K562 (cell line): ENCODE data around the gene BEST2. TPM values are rescaled to one million over a fixed set of nuclear protein-coding genes. Genes with fewer than 3 reads are reported as not detected.

Experiments used
- ATF3 ChIP-seq, 2 experiments: fragments of 450-650 bp in 1 of 2; sonication (generic) in 1 of 2; formaldehyde crosslinking in 1 of 2; IDR thresholded peaks in 1 of 2; conservative IDR thresholded peaks in 1 of 2; 2 replicates each; pipeline versions ENCODE4 v1.6.1 to v1.8.1; 2016 to 2023; ENCODE audit warnings: mild to moderate bottlenecking in 2 of 2, moderate library complexity in 2 of 2, inconsistent platforms in 1 of 2, missing genetic modification reagents in 1 of 2
- E2F3 ChIP-seq: fragments of 250-450 bp; sonication (Bioruptor Pico); IDR thresholded peaks from 2 replicates; pipeline ENCODE4 v1.4.0; 2020; ENCODE audit warnings: mild to moderate bottlenecking
- E4F1 ChIP-seq: fragments of 250-450 bp; sonication (Bioruptor Pico); IDR thresholded peaks from 2 replicates; pipeline ENCODE4 v1.5.0; 2021; ENCODE audit warnings: mild to moderate bottlenecking, borderline replicate concordance
- EP400 ChIP-seq: fragments of 450-650 bp; IDR thresholded peaks from 2 replicates; pipeline ENCODE4 v1.6.1; 2017; ENCODE audit warnings: antibody characterized with exemption, mild to moderate bottlenecking, moderate library complexity
- MAZ ChIP-seq, 2 experiments: fragments of 450-650 bp in 1 of 2; sonication (generic) in 1 of 2; formaldehyde crosslinking; IDR thresholded peaks in 1 of 2; conservative IDR thresholded peaks in 1 of 2; 2 replicates each; pipeline versions ENCODE4 v1.4.0 to v1.5.0; 2020; ENCODE audit warnings: mild to moderate bottlenecking in 1 of 2, missing genetic modification reagents in 1 of 2
- MNT ChIP-seq, 2 experiments: fragments of 450-650 bp; conservative IDR thresholded peaks; 2 replicates each; pipeline ENCODE4 v1.6.1; 2017; ENCODE audit warnings: mild to moderate bottlenecking in 2 of 2, moderate library complexity in 2 of 2
- NFRKB ChIP-seq: fragments of 450-650 bp; IDR thresholded peaks from 2 replicates; pipeline ENCODE4 v1.6.1; 2016; ENCODE audit warnings: low read depth
- NR2F6 ChIP-seq: fragments of 450-650 bp; formaldehyde crosslinking; IDR thresholded peaks from 2 replicates; pipeline ENCODE4 v1.4.0; 2020; ENCODE audit warnings: mild to moderate bottlenecking
- POLR2A ChIP-seq: fragments of 450-650 bp; conservative IDR thresholded peaks from 2 replicates; pipeline ENCODE4 v1.6.1; 2016
- POLR2H ChIP-seq: IDR thresholded peaks from 2 replicates; pipeline ENCODE4 v1.6.1; 2016; ENCODE audit warnings: missing genetic modification characterization, low read depth, mild to moderate bottlenecking, control low read depth, missing compliant biosample characterization, moderate library complexity
- PTTG1 ChIP-seq: fragments of 450-650 bp; IDR thresholded peaks from 2 replicates; pipeline ENCODE4 v1.6.1; 2016; ENCODE audit warnings: low read depth, mild to moderate bottlenecking, missing genetic modification characterization, missing compliant biosample characterization
- SMAD2 ChIP-seq: fragments of 150-350 bp; IDR thresholded peaks from 2 replicates; pipeline ENCODE4 v1.6.1; 2014; ENCODE audit warnings: low read depth, mild to moderate bottlenecking, low read length
- SRF ChIP-seq, 2 experiments: fragments of 250-450, 450-650 bp in 1 of 2; sonication (Bioruptor Pico) in 1 of 2; sonication (generic) in 1 of 2; formaldehyde crosslinking; IDR thresholded peaks; 2 replicates each; pipeline versions ENCODE4 v1.5.0 to v1.5.1; 2020 to 2022; ENCODE audit warnings: mild to moderate bottlenecking in 1 of 2, missing genetic modification reagents in 1 of 2
- TAL1 ChIP-seq: fragments of 450-650 bp; IDR thresholded peaks from 2 replicates; pipeline ENCODE4 v1.6.1; 2016; ENCODE audit warnings: mild to moderate bottlenecking
- TGIF2 ChIP-seq: sonication (generic); formaldehyde crosslinking; IDR thresholded peaks from 2 replicates; pipeline ENCODE4 v1.8.1; 2022; ENCODE audit warnings: mild to moderate bottlenecking, missing genetic modification reagents, moderate library complexity
- THRAP3 ChIP-seq: fragments of 450-650 bp; IDR thresholded peaks from 2 replicates; pipeline ENCODE4 v1.6.1; 2016; ENCODE audit warnings: mild to moderate bottlenecking, inconsistent platforms, borderline replicate concordance
- ZBTB7A ChIP-seq: IDR thresholded peaks from 2 replicates; pipeline ENCODE4 v1.6.1; 2011; ENCODE audit warnings: low read depth, mild to moderate bottlenecking, low read length, moderate library complexity, borderline replicate concordance; ENCODE audit not compliant: control insufficient read depth
- ZNF121 ChIP-seq: sonication (generic); formaldehyde crosslinking; conservative IDR thresholded peaks from 2 replicates; pipeline ENCODE4 v1.8.0; 2022; ENCODE audit warnings: missing genetic modification reagents
- ZNF140 ChIP-seq: fragments of 250-450 bp; sonication (Bioruptor Pico); IDR thresholded peaks from 2 replicates; pipeline ENCODE4 v1.8.0; 2021; ENCODE audit warnings: moderate library complexity, mild to moderate bottlenecking, inconsistent platforms
- ZNF384 ChIP-seq: IDR thresholded peaks from 2 replicates; pipeline ENCODE4 v1.6.1; 2012; ENCODE audit warnings: low read depth, low read length, improper control_type of control experiment
- ZNF395 ChIP-seq: fragments of 200-800 bp; sonication (Bioruptor generic); IDR thresholded peaks from 2 replicates; pipeline ENCODE4 v1.6.1; 2017; ENCODE audit warnings: missing genetic modification characterization, missing compliant biosample characterization
- polyA plus RNA-seq, 8 experiments: library from polyadenylated mRNA; depleted of rRNA in 4 of 8; stranded (reverse) in 5 of 8; unstranded in 3 of 8; fragments of >200 nt; fragmentation: Nextera tagmentation in 2 of 8; fragmentation: Illumina TruSeq in 1 of 8; extraction: Ambion mirVana in 2 of 8; extraction: Trizol in 1 of 8; gene quantifications; 2 replicates each; pipeline versions ENCODE4 v1.2.1 to v1.2.3, GENCODE V29; 2011 to 2014; ENCODE audit warnings: inconsistent platforms in 1 of 8, missing spikeins in 1 of 8
- total RNA-seq, 7 experiments: library from RNA; depleted of rRNA in 6 of 7; stranded (reverse); fragments of >200 nt in 6 of 7; fragmentation: Illumina TruSeq in 2 of 7; extraction: Trizol in 2 of 7; gene quantifications; 2 replicates each; pipeline versions ENCODE4 v1.2.1 to v1.2.3, GENCODE V29; 2011 to 2021; ENCODE audit warnings: low replicate concordance in 1 of 7

BEST2 gene
- total and polyA plus RNA-seq, 9 of the 15 experiments (the other 6 are each of a cell fraction or from before 2014, with no cell fraction given): not detected

GRCh38 chr19:12736995-12737834 lies 14.4 kb upstream of the BEST2 start, which contains the start of gene GET3 (continued):
- TF ChIP-seq MNT (conservative IDR thresholded peaks at IDR 0.05): peak; percentile 93 to 96
- no peak for TF ChIP-seq ZNF384
- no peak for TF ChIP-seq SMAD2
- TF ChIP-seq MAZ (CRISPR knock-in tag; conservative IDR thresholded peaks at IDR 0.05 in 1 of 2, IDR thresholded peaks at IDR 0.05 in 1 of 2): peak; percentile 57 to 67; a peak in 3 of 4 replicates
- peak; percentile 85 for TF ChIP-seq POLR2A
- TF ChIP-seq E4F1 (CRISPR knock-in tag): no peak
- peak; percentile 58; the same call in 1 of the 2 replicates for TF ChIP-seq POLR2H (tag)
- no peak for TF ChIP-seq TGIF2 (CRISPR knock-in tag)
- TF ChIP-seq PTTG1: no peak
- TF ChIP-seq EP400: peak; percentile 83
- TF ChIP-seq TAL1: no peak
- 0 out of 2 replicates have a peak, but pooled peaks have one; percentile 38 for TF ChIP-seq ZNF395 (CRISPR knock-in tag)
- no peak for TF ChIP-seq E2F3 (CRISPR knock-in tag)
- 0 out of 4 replicates have a peak, but pooled peaks of 1 of the 2 experiments have one; percentile 55 for TF ChIP-seq SRF (CRISPR knock-in tag; IDR thresholded peaks at IDR 0.05)
- no peak for TF ChIP-seq ZNF140 (CRISPR knock-in tag)
- TF ChIP-seq THRAP3: no peak
- 0 out of 2 replicates have a peak, but pooled peaks have one; percentile 34 for TF ChIP-seq ZBTB7A
- peak; percentile 47; the same call in 1 of the 2 replicates for TF ChIP-seq ATF3 (IDR thresholded peaks at IDR 0.05)
- TF ChIP-seq ATF3 (CRISPR knock-in tag; conservative IDR thresholded peaks at IDR 0.05): no peak
- TF ChIP-seq NFRKB: peak; percentile 87
- no peak for TF ChIP-seq ZNF121
- TF ChIP-seq NR2F6 (CRISPR knock-in tag): no peak
